B cell (primary cell): ENCODE data around the gene ELOB.

Experiments
- EZH2 ChIP-seq: IDR thresholded peaks from 2 replicates; pipeline ENCODE4 v1.6.1; 2012; ENCODE audit warnings: borderline replicate concordance, low read depth, mild to moderate bottlenecking, moderate library complexity, low read length; ENCODE audit not compliant: insufficient read depth, poor library complexity, severe bottlenecking
- TF ChIP-seq, protein P1 (sequence below): fragments of 200-600 bp; IDR thresholded peaks from one replicate; pipeline ENCODE4 v1.8.0; 2022; ENCODE audit warnings: antibody characterized with exemption, mild to moderate bottlenecking

DNA sequence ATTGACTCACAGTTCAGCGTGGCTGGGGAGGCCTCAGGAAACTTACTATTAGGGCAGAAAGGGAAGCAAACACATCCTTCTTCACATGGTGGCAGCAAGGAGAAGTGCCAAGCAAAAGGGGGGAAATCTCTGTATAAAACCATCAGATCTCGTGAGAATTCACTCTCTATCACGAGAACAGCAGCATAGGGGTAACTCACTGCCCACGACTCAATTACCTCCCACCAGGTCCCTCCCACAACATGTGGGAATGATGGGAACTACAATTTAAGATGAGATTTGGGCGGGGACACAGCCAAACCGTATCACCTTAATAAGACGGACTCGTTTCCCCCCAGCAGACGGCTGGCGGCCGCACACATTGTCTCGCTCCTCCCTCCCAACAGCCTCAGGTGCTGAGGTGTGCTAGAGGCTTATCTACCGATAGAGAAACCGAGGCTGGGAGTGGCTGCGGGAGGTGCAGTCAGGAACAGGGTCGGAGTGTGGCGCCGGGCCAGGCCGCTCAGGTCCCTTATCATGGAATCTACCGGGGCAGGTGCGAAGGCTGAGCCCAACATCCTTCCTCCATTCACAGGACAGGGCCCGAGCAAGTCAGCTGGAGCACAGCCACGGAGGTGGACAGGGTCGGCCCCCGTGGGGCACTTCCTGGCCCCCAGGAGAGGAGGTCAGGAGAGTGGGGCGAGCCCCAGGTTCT lies 48.1 kb upstream of the ELOB start:
- TF ChIP-seq, protein P1, sequence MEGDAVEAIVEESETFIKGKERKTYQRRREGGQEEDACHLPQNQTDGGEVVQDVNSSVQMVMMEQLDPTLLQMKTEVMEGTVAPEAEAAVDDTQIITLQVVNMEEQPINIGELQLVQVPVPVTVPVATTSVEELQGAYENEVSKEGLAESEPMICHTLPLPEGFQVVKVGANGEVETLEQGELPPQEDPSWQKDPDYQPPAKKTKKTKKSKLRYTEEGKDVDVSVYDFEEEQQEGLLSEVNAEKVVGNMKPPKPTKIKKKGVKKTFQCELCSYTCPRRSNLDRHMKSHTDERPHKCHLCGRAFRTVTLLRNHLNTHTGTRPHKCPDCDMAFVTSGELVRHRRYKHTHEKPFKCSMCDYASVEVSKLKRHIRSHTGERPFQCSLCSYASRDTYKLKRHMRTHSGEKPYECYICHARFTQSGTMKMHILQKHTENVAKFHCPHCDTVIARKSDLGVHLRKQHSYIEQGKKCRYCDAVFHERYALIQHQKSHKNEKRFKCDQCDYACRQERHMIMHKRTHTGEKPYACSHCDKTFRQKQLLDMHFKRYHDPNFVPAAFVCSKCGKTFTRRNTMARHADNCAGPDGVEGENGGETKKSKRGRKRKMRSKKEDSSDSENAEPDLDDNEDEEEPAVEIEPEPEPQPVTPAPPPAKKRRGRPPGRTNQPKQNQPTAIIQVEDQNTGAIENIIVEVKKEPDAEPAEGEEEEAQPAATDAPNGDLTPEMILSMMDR = no peak
- no peak for TF ChIP-seq EZH2
